GM18951 (cell line): Measurements from ENCODE around the gene ACO2.
"Not testable (repeated sequence)": the region's sequence is repeated elsewhere in the genome, so short reads cannot be mapped to it uniquely, and the experiment has no call there.

ENCODE experiments used
- POLR2A ChIP-seq: IDR thresholded peaks from 4 replicates; pipeline ENCODE4 v1.6.1; 2011; ENCODE audit warnings: mild to moderate bottlenecking; ENCODE audit not compliant: insufficient read length, insufficient read depth; ENCODE audit errors: extremely low read depth
- in situ Hi-C: fragments of 300-500 bp; cut with MboI; formaldehyde crosslinking; loops from one replicate; pipeline ENCODE4 v1.12.0; 2022; ENCODE audit warnings: low sequenced_read_pairs, mixed read lengths, inconsistent platforms; ENCODE audit not compliant: unreplicated experiment

The ACO2 gene

DNA sequence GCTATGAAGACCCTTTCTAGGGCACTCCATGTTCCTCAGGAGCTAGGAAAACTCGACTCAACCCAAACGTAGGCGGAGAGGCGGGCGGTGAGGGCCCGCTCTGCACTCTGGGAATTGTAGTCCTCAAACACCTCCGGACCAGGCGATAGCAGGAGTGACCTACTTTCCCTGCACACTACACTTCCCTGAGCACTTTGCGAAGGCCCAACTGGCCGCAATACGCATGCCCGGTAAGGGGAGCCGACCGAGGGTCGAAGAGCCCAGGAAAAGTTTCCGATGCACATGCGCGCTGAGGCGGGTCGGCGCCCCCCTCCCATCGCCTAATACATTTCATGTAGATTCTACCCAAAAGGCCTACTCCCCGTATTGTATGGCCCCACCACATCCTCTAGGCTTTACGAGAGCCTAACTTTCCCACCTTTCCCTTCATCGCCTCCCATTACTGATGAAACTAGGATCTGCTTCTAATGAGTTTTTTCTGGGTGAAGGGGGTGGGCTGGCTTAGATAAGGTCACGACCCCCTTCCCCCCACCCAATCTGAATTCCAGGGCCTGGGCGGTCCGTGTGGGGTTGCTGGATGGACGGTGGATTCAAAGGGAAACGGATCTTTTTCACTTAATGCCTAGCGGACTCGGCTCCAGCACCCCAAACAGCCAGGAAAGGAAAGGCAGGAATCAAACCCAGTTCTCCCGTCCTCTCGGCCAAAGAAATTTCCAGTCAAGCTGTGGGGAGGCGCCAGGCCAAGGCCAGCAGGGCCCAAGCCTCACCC, 24.4 kb upstream of the ACO2 start:
- in situ Hi-C loops = no loop called here

DNA sequence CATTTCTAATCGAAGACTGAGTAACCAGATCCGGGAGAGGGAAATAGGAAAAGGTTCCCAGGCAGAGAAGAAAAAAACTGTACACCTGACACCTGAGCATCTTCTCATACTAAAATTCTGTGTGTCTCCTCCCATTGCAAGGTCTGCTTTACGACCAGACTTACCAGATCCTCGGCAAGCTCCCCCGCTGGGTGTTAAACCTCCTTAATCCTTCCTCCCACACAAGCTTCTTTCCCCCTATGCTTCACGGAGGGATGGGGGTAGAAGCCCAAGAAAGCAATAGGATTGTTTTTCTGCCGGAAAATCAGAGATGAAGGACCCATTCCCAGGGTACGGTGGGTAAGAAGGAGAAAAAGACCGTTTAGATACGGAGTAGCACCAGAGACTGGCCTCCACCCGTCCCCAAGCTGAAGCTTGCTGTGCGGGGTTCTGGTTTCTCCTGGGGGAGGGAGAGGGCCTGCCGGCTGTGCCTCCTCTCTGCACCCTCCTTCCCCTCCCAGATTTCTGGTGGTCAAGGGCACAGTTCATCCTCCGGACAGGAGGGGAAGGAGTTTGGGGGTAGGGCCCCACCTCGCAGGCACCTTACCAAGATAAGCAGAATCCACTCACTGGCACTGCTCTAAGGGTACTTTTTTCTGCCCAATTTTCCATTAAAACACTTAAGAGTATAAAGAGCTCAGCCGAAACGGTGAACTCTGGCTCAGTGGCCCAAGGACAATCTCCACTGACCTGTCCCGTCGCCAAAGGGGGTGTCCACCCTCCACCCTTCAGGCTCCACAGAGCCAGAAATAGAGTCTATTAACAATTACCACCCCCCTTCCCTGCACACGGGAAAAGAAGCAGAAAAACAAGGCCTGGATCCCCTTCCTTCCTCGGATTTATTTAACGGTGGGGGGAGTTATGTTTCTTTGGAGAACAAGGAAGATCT, 23.5 kb upstream of the ACO2 start:
- TF ChIP-seq POLR2A = no peak
- in situ Hi-C loops = no loop called here

More for the DNA sequence above, 24.4 kb upstream of the ACO2 start:
- TF ChIP-seq POLR2A = peak; percentile 53

DNA sequence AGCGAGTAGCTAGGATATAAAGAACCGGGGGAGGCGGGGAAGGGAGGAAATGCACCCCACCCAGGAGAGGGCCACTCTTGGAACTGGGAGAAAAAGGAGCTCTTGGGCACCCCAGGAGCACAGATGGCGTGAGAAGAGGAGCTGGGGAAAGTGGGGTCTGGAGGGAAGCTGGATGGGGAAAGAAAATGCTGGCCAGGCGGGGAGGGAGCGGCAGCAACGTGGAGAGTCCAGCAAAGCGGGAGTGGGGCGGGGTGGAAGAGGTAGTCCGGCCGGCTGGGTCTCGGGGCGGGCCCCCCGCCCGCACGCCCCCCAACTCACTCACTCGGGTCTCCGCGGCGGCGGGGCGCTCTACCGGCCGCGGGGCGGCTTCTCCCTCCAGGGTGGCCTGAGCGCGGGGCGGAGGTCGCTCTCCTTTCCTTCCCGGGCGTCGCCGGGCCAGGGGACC, 22.8 kb upstream of the ACO2 start:
- TF ChIP-seq POLR2A = no peak
- in situ Hi-C loops = no loop called here

DNA sequence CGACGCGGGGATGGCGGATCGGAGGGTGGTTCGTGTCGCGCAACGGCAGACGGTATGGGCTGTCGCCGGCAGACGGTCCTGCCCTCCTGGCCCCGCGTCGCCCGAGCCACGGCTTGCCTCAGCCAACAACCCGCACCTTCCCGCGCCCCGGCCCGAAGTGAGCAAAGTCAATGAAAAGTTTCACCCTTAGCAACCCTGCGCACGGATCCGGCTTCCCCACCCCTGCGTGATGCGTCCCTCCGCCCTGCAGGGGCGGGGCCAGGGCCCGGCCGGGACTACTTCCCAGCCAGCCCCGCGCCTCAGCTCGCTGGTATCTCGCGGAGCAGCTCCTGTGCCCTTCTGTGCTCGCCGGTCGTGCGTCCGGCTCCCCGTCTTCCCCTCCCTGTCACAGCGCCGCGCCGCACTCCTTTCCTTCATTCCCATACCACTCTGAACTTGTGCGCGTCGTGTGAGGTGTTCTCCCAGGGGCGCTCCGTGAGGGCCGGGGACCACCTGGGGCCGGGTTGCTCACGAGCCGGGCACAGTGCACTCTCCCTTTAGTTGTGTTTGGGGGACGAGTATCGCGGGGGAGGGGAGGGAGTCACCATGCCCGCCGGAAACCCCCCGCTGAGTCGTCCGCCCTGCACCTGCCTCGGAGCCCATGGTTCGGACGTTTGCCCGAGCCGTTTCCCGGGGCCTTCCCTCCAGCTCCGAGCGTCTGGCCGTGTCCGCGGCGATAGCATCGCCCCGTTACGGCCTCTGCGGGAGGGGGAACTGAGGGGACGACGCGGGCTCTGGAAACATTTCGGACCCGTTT, 22.1 kb upstream of the ACO2 start, which contains the start of gene TOB2:
TOB2 (minus strand) TSS at position 163 of the 796 bp plus-strand sequence. CDS start 9,456 bp downstream, outside the sequence.
- peak; percentile 99 for TF ChIP-seq POLR2A
- in situ Hi-C loops = no loop called here

DNA sequence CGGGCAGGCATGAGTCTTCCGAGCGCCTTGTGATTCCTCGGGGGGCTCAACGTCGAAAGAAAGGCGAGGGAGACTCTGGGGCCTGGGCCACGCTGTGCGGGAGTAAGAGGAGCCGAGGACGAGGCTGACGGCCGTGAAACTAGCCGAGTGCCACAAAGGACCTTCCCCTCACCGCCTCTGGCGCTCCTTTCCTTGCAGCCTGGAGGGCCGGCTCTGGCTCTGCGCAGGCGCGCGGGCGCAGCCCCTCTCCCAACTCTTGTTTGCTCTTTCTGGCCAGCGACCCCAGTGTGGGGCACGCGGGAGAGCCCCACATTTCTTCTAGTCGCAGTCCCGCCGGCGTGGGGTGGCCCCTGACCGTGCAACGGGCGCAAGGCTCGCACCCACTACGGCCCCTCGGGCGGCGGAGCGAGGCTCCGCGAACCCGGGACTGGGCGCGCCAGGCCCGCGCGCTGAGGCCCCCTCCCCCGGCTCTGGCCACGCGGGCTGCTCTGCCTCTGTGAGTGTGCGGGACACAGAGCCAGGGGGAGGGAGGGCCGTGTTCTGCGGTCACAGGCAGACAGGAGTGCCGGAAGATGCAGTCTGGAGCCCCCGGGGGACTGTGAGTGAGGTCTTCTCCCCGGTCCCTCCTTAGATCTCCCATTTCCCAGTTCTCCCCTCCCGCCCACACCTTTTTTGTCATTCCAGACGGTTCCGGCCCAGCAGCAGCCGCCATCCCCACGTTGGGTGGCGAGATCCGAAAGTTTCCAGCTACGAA, 21.3 kb upstream of the ACO2 start:
- in situ Hi-C loops = no loop called here
- TF ChIP-seq POLR2A = peak; percentile 58

DNA sequence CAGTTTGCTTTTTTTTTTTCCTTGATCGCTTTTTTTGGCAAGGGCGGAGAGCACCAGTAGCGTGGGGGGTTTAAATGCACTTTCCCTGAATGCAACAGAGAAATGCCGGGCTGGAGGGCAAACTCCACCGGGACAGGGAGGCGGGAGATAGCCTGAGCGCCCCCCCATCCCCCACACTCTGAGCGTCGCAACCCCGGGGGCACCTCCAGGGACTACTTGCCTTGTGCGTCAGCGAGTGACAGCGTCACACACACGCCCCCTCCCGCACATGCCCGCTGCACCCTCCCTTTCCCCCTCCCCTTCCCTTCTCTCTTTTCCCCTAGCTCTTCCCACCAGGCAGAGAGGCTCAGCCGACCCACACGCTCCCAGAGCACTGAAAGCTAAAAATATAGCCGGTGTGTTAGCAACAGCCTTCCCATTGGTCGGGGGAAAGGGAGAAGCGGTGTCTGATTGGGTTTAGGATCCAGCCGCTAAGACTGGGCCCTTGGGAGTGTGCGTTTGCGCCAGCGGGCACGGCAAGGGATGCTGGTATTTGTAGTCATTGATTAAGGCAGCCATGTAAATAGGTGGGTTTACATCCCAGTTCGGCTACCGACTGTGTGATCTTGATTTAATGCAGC, 20.6 kb upstream of the ACO2 start:
- in situ Hi-C loops = no loop called here
- peak; percentile 58 for TF ChIP-seq POLR2A

DNA sequence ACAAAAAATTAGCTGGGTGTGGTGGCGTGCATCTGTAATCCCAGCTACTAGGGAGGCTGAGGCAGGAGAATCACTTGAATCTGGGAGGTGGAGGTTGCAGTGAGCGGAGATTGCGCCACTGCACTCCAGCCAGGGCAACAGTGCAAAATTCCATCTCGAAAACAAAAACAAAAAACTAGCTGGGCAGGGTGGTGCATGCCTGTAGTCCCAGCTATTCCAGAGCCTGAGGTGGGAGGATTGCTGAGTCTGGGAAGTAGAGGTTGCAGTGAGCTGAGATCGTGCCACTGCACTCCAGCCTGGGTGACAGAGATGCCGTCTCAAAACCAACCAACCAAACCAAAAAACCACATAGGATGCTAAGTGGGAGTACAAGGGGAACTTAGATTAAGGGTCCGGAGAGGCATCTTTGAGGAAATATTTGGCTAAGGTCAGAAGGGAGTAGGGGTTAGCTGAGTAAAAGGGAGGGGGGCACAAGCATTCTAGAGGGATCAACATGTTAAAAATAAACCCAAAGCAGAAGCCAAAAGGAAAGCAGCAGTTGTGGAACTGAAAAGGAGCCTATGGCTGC, 10.7 kb upstream of the ACO2 start:
- no peak for TF ChIP-seq POLR2A

DNA sequence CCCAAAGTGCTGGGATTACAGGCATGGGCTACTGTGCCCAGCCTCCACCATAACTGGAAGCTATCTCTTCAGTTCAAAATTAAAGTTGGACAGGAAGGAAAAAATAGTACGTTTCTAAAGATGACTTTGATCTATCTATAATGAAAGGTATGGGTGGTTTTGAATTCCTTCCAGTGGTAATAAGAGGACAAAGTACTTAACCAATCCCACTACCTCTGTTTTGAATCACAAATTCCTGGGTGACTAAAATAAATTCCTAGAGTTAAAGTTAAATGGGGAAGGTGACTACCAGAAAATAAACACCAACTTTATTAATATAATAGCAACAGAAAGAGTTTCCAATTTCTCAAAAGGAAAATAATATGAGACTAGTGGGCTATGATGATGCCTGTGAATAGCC, 9.5 kb upstream of the ACO2 start:
- no peak for TF ChIP-seq POLR2A
- in situ Hi-C loops = no loop called here

More for the DNA sequence above, 10.7 kb upstream of the ACO2 start:
- in situ Hi-C loops = no loop called here

DNA sequence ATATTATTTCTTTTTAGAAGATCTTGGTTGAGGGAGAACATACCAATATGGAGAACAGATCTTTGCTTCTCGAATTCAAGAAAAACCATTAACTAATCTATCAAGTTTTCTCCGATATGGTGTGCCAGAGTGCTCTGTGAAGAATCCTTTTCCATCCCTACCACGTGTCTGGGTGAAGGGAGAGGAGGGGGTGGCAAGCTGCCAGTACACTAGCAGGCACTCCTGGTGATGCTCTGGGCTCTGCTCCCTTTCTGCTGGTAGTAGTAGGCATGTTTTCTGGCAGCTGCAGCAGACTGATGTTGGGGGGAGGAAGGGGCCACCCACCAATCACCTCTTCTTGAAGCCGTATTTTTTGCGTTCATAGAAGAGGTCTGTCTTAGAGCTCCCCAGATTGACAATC, 8.8 kb upstream of the ACO2 start:
- in situ Hi-C loops = not testable (repeated sequence)

DNA sequence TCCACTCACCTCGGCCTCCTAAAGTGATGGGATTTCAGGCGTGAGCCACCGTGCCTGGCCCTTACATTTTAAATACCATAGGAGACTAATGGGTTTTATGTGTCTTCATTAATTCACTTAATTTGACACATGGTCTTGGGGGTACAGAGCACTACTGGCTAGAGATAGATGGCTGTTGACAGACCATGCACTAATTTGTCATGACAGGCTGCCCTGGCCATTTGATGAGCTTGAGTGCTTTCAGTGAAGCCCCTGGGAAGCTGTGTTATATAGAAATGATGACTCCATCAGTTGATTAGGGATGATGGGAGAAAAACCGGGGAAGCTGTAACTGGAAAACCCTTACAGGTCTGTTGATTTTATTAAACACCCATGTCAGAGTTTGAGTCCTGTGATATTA, 7.0 kb upstream of the ACO2 start:
- no peak for TF ChIP-seq POLR2A
- in situ Hi-C loops = no loop called here

DNA sequence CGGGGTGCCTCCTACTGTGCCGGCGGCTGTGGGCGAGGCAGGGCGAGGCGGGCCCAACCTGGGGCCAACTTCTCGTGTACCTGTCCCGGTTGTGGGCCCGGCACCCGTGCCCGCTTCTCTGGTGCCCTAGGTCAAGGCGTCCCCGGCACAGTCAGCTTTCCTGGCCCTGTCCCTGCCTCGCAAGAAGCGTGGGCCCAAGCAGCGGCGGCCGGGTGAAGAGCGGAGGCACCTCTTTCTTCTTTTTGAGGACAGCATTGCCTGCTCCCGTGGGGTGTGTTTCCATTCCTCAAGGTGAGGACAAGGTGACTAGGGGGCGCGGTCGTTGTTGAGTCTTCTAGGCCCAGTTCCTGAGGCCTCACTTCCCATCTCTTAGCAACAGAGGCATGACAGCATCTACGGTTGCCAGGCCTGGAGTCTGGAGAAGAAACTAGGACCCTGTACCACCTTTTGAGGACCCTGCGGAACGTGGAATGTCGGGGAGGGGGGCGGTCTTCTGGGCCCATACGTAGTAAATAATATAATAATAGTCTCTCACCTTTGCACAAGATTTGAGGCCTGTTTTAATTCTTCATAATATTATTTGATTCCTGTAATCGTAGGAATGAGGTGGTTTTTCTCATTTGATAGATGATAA, 418 bp downstream of the ACO2 start:
- TF ChIP-seq POLR2A = no peak
- in situ Hi-C loops = no loop called here
